Stimulated activated CD4-positive, alpha-beta T cell treated with anti-CD3 and anti-CD28 coated beads, TNF-alpha, amount 100 ng/mL, for 4 hours (primary cell): ENCODE measurements around the gene PRKCSH.
"Not testable (repeated sequence)": the region's sequence is repeated elsewhere in the genome, so short reads cannot be mapped to it uniquely, and the experiment has no call there.

Source experiments
- DNase-seq, 3 experiments: peaks; one replicate each; pipeline ENCODE4 v3.0.0-alpha.2; 2020; ENCODE audit warnings: low read depth in 3 of 3

Gene PRKCSH

DNA sequence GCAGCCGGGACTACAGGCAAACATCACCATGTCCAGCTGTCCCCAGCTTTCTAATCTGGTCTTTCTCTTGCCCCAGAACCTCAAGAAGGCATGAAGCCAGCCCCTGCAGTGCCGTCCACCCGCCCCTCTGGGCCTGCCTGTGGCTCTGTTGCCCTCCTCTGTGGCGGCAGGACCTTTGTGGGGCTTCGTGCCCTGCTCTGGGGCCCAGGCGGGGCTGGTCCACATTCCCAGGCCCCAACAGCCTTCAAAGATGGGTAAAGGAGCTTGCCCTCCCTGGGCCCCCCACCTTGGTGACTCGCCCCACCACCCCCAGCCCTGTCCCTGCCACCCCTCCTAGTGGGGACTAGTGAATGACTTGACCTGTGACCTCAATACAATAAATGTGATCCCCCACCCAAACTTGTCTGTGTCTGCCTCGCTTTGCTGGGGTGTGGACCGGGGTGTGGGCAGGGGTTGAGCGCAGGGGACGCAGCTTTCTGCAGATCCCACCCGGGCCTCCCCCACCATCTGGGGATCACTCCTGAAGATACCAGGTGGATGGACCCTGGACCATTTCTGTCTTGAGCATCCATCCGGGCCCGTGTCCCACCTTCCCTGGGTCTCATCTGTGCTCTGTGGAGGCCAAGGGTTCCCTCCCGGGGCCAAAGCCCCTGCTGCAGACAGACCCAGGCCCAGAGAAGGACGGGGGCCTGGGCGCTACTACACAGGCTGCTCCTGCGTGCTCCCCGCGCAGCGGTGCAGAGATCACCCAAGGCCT is 15.3 kb downstream of the PRKCSH start:
- no peak for DNase-seq

DNA sequence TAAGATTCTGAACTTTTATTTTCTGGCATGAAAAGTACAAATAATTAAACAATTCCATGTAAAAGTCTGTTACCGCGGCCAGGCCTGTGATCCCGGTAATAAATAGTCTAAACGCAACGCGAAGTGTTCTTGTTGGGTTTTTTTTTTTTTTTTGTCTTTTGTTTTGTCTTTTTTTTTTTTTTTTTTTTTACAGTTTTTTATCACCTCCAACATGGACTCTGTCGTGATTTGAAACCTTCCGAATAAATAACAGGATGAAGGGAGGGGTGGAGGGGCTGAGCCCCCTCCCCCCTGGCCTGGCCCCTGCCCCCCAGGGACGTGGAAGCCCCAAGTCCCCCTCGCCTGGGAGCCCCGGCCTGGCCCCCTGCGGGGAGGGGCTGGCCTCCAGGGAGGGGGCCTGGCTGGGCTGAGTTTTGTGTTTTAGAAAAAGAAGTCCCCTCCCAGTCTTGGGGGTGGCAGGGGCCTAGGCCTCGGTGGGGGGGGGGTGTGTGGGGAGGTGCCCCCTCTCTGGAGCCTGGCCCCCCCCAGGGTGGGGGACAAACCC is 16.0 kb downstream of the PRKCSH start:
- no peak for DNase-seq

DNA sequence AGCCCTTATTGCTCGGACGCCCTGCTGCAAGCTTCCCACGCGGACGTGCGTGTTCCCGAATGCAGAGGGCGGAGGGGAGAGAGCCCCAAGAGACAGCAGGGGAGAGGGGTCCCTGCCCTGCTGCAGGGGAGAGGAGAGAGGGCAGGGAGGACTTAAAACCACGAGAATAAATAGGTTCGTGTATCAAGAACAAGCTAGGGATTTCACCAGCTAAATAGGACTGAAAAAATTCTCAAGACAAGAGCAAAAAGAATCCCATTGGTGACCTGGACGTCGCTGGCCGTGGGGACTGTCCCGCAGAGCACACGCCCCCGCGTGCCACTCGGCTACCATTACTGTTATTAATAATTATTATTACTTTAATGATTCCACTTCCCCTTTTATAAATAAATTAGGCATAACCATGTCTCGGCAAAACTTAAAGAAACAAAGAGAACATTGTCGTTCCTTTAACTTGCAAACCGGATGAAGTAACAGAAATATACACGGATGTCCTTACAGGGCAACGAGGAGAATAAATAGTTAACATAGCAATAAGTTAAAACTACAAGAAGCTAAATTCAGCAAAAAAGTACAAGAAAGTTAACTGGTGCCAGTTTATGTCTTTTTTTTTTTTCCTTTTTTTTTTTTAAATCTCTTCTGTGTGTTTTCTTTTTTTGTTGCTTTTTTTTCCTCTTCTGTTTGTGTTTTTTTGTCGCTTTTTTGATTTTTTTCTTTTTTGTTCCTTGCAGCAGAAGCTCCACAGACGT is 16.6 kb downstream of the PRKCSH start:
- DNase-seq: no peak

DNA sequence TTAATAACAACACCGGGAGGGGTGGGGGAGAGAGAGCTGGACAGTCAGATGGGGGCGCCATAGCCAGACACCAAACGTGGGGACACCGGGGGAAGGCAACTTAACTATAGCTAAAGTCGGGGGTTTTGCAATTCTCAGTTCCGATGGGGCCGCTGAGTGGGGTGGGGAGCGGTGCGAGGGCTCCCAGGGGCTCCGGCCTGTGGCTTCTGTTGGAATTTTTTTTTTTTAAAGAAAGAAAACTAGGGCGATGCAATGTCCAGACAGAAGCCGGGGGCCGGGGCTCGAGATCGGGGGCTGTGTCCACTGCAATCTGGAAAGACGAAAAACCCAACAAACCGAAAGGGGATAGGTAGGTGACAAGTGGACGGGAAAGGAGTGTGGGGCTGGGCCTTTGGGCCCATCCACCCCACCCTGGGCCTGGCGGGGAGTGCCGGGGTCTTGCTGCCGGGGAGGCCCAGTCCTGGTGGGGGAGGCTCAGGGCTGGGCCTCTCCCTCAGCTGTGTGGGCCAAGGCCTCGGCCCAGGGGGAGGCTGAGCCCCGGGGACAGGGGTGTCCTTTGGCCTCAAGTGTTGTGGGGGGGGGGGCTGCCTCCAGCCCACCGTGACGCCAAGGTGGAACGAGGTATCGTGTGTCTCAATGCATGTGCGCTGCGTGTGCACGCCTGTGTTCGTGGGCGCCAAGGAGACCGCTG is 17.3 kb downstream of the PRKCSH start:
- DNase-seq: no peak

DNA sequence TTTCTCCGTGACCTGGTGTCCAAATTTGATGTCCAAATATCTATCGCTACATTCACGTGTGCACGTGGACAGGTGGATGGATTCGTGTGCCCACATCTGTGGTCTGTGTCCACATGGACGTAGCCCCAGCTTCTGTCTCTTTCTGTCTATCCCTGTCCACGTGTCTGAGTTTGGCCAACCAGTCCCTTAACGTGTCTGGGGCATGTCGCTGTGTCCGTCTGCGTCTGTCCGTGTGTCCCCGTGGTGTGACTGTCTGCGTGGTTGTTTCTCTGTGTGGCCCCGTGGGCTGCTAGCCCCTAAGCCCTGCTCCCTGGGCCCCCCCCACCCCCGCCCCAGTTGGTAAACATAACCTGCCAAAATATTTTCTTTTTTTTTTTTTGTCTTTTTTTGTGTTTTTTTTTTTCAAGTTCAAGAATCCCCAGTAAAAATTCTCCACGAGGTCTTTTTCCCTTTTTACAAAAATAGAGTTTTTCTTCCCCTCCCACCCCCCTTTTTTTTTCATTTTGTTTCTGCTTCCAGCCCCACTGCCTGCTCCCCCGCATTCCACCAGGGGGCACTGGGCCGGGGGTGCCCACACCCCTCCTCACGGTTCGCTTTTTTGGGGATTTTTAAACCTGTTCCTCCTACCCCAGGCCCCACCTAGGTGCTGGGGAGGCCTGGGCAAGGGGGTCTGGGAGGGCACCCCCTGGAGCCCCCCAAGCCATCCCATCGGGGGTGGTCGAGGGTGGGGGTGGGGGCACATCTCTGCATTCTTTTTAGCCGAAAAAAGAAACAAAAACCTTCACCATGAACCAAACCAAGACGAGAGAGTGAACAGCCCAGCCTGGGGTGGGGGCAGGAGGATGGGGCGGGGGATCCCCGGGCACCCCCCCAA is 18.3 kb downstream of the PRKCSH start:
- no peak for DNase-seq

DNA sequence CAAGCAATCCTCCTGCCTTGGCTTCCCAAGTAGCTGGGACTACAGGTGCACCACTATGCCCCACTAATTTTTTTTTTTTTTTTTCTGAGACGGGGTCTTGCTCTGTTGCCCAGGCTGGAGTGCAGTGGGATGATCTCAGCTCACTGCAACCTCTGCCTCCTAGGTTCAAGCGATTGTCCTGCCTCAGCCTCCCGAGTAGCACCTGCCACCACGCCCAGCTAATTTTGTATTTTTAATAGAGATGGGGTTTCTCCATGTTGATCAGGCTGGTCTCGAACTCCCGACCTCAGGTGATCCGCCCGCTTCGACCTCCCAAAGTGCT is 19.8 kb downstream of the PRKCSH start:
- not testable (repeated sequence) for DNase-seq

DNA sequence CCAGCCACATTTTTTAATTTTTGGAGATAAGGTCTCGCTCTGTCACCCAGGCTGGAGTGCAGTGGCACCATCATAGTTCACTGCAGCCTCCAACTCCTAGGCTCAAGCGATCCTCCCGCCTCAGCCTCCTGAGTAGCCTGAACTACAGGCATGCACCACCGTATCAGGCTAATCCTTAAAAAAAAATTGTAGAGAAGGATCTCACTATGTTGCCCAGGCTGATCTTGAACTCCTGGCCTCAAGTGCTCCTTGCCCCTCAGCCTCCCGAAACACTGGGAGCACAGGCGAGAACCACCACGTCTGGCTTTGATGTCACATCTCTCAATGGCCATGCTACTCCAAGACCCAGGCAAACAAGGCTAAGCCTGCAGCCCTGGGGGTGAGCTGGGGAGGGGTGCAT is 21.2 kb downstream of the PRKCSH start:
- DNase-seq: no peak

DNA sequence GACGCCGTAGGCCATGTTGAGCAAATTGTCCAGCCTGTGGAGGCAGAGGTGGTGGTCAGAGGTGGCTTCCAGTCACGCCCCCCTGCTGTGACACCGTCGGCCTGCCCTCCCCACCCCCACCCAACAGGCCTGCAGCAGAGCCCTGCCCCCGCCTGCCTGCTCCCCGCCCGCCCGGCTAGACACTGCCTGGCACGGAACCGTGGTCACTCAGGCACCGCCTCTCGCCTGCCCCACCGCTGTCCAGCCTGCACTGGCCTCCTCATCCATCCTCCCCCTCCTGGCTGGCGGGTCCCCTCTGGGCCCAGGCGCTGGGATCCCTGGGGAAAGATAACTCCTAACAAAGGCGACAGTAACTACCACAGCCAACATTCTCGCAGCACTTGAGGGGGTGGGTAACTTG is 21.7 kb downstream of the PRKCSH start:
- DNase-seq: no peak

DNA sequence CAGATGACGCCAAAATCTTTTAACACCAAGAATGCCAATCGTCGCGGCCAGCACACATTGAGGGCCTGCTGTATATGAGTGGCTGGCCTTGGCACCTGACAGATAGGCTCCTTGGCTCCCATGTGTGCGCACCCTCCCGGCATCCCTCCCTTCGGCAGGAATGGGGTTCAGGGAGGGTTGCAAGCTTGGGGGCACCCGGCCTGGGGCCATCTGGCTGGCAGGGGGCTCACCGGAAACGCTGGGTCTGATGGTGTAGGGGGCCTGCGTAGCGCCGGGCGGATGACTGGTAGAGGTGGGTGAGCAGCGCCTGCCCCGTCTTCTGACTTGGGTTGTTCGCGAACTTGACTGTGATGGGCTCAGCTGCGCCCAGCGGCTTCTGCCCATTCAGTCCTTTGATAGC is 22.4 kb downstream of the PRKCSH start:
- no peak for DNase-seq

DNA sequence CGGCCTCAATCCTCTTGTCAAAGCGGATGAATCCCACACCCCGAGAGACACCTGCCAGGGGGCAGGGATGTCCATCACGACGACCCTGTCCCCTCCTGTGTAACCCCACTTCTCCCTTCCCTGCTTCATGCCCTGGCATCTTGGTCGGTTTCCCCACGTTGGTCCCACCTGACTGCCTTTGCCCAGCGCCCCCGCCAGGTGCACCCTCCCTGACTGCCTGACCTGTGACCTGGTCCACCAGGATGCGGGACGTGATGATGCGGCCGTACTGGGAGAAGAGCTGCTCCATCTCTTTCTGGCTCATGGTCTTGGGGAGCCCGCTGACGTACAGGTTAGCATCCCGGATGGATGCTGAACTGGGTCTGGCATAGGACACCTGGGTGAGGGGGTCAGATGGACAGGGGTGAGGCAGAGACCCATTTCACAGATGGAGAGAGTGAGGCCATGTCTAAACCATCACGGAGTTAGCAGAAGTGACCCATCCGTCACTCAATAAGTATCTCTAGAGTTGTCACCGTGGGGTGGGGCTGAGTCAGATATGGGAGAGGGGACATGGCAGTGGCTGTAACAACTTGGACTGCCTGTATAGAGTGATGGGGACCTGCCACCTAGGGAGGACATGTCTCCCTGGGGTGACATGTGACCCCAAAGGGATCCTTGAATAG is 22.9 kb downstream of the PRKCSH start:
- DNase-seq: no peak

DNA sequence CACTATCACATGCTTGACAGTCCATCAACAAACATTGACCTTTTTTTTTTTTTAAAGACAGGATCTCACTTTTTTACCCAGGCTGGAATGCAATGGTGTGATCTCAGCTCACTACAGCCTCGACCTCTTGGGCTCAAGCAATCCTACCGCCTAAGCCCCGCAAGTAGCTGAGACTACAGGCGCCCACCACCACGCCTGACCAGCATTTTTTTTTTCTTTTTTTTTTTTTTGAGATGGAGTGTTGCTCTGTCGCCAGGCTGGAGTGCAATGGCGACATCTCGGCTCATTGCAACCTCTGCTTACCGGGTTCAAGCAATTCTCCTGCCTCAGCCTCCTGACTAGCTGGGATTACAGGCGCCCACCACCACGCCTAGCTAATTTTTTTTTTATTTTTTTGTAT is 23.5 kb downstream of the PRKCSH start:
- DNase-seq: not testable (repeated sequence)

DNA sequence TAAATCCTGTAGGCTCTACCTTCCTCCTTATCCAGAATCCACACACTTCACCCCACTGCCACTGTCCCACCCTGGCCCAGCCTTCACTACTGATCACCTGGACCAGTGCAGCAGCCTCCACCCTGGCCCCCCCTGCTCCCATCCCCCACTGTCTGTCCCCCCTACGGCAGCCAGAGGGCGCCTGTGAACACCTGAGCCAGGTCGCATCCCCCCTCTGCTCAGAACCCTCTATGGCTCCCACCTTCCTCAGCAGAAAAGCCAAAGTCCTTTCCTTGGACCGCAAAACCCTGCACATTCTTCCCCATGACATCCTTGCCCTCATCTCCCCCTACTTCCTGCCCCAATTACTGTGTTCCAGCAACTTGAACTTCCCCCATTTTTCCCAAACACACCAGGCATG is 24.8 kb downstream of the PRKCSH start:
- no peak for DNase-seq

DNA sequence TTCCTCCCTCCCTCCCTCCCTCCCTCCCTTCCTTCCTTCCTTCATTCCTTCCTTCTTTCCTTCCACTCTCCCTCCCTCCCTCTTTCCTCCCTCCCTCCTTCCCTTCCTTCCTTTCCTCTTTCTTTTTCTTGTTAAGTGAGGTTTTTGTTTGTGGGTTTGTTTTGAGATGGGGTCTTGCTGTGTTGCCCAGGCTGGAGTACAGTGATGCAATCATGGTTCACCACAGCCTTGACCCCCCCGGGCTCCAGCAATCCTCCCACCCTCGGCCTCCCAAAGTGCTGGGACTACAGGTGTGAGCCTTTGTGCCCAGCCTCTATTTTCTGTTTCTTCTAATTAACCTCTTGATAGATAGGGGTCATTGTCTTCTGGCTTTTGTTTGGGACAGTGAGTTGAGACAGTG is 26.0 kb downstream of the PRKCSH start:
- no peak for DNase-seq

DNA sequence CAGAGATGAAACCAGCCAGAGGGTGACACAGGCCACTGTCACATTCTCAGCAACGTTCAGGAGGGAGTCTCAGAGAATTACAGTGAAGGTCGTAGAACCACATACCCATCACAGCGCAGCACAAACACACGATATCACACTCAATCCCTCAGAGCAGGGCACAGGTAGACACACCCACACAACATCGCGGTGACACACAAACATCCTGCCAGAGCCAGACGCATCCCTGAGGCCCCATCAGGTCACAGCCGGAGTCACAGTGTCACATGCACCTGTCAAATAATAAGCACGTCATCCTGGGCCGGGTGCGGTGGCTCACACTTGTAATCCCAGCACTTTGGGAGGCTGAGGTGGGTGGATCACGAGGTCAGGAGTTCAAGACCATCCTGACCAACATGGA is 28.0 kb downstream of the PRKCSH start:
- DNase-seq: no peak

DNA sequence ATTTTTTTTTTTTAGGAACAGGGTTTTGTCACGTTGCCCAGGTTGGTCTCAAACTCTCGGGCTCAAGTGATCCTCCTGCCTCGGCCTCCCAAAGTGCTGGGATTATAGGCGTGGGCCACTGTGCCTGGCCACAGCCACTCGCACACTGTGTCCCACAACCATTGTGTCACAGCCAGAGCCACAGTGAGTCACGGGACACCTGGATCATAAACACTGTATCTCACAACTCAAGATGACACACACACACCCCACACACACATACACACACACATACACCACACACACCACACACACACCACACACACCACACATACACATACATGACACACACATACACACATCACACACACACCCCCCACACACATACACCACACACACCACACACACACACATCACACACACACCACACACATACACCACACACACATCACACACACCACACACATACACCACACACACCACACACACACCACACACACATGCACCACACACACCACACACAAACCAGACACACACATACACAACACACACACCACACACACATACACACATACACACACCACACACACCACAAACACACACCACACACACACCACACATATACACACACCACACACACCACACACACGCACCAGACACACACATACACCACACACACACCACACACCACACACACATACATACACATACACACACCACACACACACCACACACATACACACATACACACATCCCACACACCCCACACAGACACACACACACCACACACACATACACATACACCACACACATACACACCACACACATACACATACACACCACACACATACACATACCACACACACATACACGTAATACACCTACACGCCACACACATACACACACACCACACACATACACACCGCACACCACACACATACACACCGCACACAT is 29.2 kb downstream of the PRKCSH start:
- no peak for DNase-seq

DNA sequence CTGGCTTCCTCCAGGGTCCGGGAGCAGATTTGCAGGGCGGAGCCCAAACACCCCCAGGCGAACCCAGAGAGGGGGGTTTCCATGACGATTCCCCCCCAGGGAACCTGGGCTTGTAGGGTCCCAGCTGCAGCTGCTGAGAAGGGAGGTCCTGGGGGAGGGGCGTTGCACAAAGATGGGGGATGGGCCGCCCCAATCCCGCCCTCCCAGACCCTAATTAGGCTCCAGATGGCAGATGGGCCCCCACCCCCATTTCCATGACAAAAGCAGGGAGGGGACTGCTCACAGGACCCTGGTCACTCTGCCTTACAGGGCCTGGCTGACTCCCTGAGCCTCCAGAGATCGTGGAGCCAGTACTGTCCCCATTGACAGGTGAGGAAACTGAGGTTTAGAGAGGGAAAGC is 30.2 kb downstream of the PRKCSH start:
- DNase-seq: no peak

DNA sequence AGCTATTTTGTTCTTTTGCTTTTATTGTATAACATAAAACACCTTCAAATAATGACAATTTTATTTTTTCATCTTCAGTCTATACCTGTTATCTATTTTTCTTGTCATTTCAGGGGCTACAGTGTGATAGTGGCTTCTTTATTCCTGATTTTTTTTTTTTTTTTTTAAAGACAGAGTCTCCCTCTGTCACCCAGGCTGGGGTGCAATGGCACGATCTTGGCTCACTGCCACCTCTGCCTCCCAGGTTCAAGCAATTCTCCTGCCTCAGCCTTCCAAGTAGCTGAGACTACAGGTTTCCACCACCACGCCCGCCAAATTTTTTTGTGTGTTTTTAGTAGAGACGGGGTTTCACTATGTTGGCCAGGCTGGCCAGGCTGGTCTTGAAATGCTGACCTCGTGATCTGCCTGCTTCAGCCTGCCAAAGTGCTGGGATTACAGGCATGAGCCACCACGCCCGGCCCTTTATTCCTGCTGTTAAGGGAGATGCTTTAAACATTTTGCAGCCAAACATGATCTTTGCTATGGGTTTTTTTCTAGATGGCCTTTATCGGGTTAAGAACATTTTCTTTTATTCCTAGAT is 32.9 kb downstream of the PRKCSH start:
- DNase-seq: not testable (repeated sequence)

DNA sequence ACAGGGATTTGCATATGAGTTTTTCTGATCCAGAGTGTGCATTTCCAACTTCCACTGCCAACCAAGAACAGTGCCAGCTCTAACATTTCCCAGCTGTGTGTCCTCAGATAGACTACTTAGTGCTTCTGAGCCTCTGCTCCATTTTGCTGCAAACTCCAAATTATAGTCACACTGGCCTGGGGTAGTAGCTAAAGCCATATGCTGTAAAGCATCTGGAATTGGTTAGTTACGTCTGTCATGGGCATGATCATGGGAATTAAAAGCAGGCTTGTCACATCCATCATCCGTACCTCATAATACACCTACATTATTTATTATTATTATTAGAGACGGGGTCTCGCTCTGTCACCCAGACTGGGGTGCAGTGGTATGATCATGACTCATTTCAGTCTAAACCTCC is 38.3 kb downstream of the PRKCSH start:
- DNase-seq: no peak

DNA sequence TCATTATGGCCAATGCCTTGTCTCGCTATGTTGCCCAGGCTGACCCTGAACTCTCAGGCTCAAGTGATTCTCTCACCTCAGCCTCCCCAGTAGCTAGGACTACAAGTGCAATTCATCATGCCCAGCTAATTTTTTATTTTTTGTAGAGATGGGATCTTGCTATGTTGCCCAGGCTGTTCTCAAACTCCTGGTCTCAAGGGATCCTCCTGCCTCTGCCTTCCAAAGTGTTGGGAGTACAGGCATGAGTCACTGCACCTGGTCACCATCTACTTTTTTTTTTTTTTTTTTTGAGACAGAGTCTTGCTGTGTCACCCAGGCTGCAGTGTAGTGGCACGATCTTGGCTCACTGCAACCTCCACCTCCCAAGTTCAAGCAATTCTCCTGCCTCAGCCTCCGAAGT is 39.9 kb downstream of the PRKCSH start:
- DNase-seq: not testable (repeated sequence)

DNA sequence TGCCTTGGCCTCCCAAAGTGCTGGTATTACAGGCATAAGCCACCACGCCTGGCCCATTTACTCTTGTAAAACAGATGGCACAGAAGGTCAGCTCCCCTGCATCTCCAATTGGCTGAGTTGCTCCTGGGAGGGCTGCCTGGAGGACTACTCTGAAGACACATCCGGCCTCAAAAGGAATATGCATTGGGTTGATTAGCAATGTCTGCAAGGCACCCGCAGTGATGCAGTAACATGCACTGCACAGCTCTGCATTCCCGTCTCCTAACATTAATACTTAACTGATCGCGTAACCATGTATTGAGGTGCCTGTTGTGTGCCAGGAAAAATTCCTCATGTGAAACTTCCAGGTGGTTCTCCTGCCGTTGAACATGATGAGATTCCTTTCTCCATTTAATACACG is 40.4 kb downstream of the PRKCSH start:
- DNase-seq: no peak
